Colonic mucosa (tissue), 4 donors: ENCODE measurements around the gene ZNF117. TPM values are rescaled to one million over a fixed set of nuclear protein-coding genes. Genes with fewer than 3 reads are reported as not detected.
"Not testable (repeated sequence)": the region's sequence is repeated elsewhere in the genome, so short reads cannot be mapped to it uniquely, and the experiment has no call there.

Source experiments
- DNase-seq: peaks from one replicate; pipeline ENCODE4 v3.0.0-alpha.2; 2020
- H3K27ac ChIP-seq: fragments of 200-600 bp; one replicate; pipeline ENCODE4 v1.8.0; 2021
- H3K27me3 ChIP-seq: fragments of 200-600 bp; one replicate; pipeline ENCODE4 v1.8.0; 2021
- H3K36me3 ChIP-seq: fragments of 200-600 bp; one replicate; pipeline ENCODE4 v1.8.0; 2021
- H3K4me1 ChIP-seq: fragments of 200-600 bp; one replicate; pipeline ENCODE4 v1.8.0; 2021; ENCODE audit warnings: mild to moderate bottlenecking
- H3K4me3 ChIP-seq: fragments of 200-600 bp; one replicate; pipeline ENCODE4 v1.8.0; 2021
- H3K9ac ChIP-seq, 2 donors: one replicate each; pipeline ENCODE4 v1.7.0; 2013; ENCODE audit warnings: control low read depth in 2 of 2, low read depth in 2 of 2, low read length in 2 of 2
- H3K9me3 ChIP-seq: fragments of 200-600 bp; one replicate; pipeline ENCODE4 v1.8.0; 2021
- intact Hi-C: fragments of 100-400 bp; cut with DNase I; formaldehyde crosslinking; loops from one replicate; pipeline ENCODE4 v1.14.1; 2022
- total RNA-seq, 2 donors: library from RNA; stranded (reverse); fragmentation: NEBNext Ultra II Directional in 1 of 2; extraction: Animal tissue kit (Norgen Biotek cat#: 25700) in 1 of 2; gene quantifications; one replicate each; pipeline ENCODE4 v1.2.1, GENCODE V29; 2021
- TF ChIP-seq, protein P1 (sequence below): fragments of 200-600 bp; IDR thresholded peaks from one replicate; pipeline ENCODE4 v1.8.0; 2022; ENCODE audit warnings: antibody characterized with exemption, mild to moderate bottlenecking
- donor health status: healthy.
- donor health status: DM: no; HTN: no; CAD: no.
- donor health status: DM: no; HTN: no; CAD: no.

ZNF117 gene
- total RNA-seq, 2 donors from 2014 or later, result 4.7 to 4.8 TPM

GRCh38 chr7:64945503-64946175 lies 45.2 kb downstream of the ZNF117 start:
- intact Hi-C loops, result no loop called here
- H3K27ac ChIP-seq, result no peak overlapping the region
- H3K36me3 ChIP-seq, result no peaks in the 10 kb centered on the region
- DNase-seq, result no peak
- peaks cover 5% of the 10 kb centered on the region for H3K4me1 ChIP-seq
- TF ChIP-seq, protein P1, sequence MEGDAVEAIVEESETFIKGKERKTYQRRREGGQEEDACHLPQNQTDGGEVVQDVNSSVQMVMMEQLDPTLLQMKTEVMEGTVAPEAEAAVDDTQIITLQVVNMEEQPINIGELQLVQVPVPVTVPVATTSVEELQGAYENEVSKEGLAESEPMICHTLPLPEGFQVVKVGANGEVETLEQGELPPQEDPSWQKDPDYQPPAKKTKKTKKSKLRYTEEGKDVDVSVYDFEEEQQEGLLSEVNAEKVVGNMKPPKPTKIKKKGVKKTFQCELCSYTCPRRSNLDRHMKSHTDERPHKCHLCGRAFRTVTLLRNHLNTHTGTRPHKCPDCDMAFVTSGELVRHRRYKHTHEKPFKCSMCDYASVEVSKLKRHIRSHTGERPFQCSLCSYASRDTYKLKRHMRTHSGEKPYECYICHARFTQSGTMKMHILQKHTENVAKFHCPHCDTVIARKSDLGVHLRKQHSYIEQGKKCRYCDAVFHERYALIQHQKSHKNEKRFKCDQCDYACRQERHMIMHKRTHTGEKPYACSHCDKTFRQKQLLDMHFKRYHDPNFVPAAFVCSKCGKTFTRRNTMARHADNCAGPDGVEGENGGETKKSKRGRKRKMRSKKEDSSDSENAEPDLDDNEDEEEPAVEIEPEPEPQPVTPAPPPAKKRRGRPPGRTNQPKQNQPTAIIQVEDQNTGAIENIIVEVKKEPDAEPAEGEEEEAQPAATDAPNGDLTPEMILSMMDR, result no peak
- H3K9ac ChIP-seq, result no peak overlapping the region
- H3K9me3 ChIP-seq, result no peaks in the 10 kb centered on the region
- H3K4me3 ChIP-seq, result no peak overlapping the region
- peaks cover 15% of the 10 kb centered on the region for H3K27me3 ChIP-seq

GRCh38 chr7:64944667-64945502 lies 46.0 kb downstream of the ZNF117 start:
- H3K9ac ChIP-seq, H3K36me3 ChIP-seq, H3K4me3 ChIP-seq, intact Hi-C loops, DNase-seq, H3K4me1 ChIP-seq, H3K27ac ChIP-seq, H3K9me3 ChIP-seq: not testable (repeated sequence)
- peaks cover 15% of the 10 kb centered on the region for H3K27me3 ChIP-seq

- H3K36me3 ChIP-seq, H3K4me1 ChIP-seq, H3K9ac ChIP-seq, DNase-seq, H3K27me3 ChIP-seq, H3K4me3 ChIP-seq, H3K27ac ChIP-seq, intact Hi-C loops, H3K9me3 ChIP-seq: not testable (repeated sequence)
Measured at GRCh38 chr7:64940021-64940420, 50.8 kb downstream of the ZNF117 start.

DNA sequence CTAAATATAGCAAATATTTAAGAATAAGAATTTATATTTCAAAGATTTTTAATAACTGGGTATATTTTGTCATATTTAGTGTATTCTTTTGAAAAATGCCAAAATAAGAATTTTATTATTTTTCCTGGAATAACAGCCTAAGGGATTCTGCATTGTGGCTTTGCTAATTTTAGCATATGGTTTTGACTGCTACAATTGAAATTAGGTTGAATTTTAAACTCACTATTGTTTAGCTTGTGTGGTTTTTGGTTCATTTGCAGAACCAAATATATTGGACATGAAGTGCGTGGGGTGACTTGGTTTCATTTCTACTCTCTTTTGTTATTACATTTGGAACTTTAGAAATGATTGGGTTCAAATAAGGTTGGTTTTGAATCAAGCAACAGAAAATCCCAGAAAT lies 52.3 kb downstream of the ZNF117 start:
- no peaks in the 10 kb centered on the region for H3K27me3 ChIP-seq
- H3K9me3 ChIP-seq, result no peaks in the 10 kb centered on the region
- TF ChIP-seq, protein P1, result no peak
- H3K4me1 ChIP-seq, result no peaks in the 10 kb centered on the region
- H3K9ac ChIP-seq, result no peak overlapping the region
- H3K27ac ChIP-seq, result no peak overlapping the region
- H3K4me3 ChIP-seq, result no peak overlapping the region
- H3K36me3 ChIP-seq, result no peaks in the 10 kb centered on the region
- intact Hi-C loops, result no loop called here
- no peak for DNase-seq

DNA sequence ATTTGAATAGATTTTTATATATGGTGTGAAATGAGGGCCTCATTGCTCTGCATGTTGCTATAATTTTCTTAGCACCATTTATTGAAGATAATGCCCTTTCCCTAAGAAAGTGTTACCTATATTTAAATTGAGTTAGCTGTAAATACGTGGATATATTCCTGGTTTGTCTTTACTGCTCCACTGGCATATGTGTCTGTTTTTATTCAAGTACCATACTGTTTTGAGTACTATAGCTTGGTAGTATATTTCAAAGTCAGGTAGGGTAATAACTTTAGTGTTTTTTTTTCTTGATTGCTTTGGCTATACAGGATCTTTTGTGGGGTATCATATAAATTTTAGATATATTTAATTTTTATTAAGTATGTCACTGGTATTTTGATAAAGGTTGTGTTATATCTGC lies 56.4 kb downstream of the ZNF117 start:
- Histone ChIP-seq H3K27me3 (no peaks in the 10 kb centered on the region), H3K27ac (no peak overlapping the region), H3K9me3 (no peaks in the 10 kb centered on the region), H3K4me1 (no peaks in the 10 kb centered on the region), H3K4me3 (no peak overlapping the region), H3K36me3 (no peaks in the 10 kb centered on the region), H3K9ac (no peak overlapping the region)
- DNase-seq, result no peak
- TF ChIP-seq, protein P1, result no peak
- intact Hi-C loops, result no loop called here

DNA sequence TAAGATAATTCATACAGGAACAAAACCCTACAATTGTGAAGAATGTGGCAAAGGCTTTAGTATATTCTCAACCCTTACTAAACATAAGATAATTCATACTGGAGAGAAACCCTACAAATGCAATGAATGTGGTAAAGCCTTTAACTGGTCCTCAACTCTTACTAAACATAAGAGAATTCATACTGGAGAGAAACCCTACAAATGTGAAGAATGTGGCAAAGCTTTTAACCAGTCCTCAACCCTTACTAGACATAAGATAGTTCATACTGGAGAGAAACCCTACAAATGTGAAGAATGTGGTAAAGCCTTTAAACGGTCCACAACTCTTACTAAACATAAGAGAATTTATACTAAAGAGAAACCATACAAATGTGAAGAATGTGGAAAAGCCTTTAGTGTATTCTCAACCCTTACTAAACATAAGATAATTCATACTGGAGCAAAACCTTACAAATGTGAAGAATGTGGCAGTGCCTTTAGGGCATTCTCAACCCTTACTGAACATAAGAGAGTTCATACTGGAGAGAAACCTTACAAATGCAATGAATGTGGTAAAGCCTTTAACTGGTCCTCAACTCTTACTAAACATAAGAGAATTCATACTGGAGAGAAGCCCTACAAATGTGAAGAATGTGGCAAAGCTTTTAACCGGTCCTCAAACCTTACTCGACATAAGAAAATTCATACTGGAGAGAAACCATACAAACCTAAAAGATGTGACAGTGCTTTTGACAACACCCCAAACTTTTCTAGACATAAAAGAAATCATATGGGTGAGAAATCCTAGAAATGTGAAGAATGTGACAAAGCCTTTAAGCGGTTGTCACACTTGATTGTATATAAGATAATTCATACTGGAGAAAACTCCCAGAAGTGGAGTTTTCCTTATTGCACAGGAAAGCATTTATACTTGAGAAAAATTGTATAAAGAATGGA lies 62.3 kb downstream of the ZNF117 start:
- H3K4me1 ChIP-seq, DNase-seq, H3K4me3 ChIP-seq, H3K27ac ChIP-seq, intact Hi-C loops, H3K9ac ChIP-seq, H3K27me3 ChIP-seq, H3K36me3 ChIP-seq, H3K9me3 ChIP-seq: not testable (repeated sequence)

Other genes starting within 250 kb of the ZNF117 start
- gene ZNF138, start 196.6 kb downstream of the ZNF117 start, total RNA-seq, result 1 to 10 TPM; 6.1 to 8.8 TPM
- gene ZNF273, start 87.8 kb downstream of the ZNF117 start, total RNA-seq, result 1 to 10 TPM; 5.0 to 7.1 TPM
- gene ERV3-1, start 15.7 kb upstream of the ZNF117 start, total RNA-seq, result 1 to 10 TPM; 5.5 to 7.7 TPM